ENCODE data around the gene ETV5. TPM values are rescaled to one million over a fixed set of nuclear protein-coding genes. Genes with fewer than 3 reads are reported as not detected.

The ETV5 gene
- total RNA-seq, 1 donor from 2014 or later, result 1.9 TPM

- intact Hi-C loops (cut with micrococcal nuclease), result no loop called here
These were observed 15.7 kb upstream of the ETV5 start for GRCh38 chr3:186124592-186124991.

- intact Hi-C loops (cut with micrococcal nuclease), result no loop called here
These were observed 14.1 kb upstream of the ETV5 start for GRCh38 chr3:186123012-186123411.

- intact Hi-C loops (cut with micrococcal nuclease), result no loop called here
These were observed 13.1 kb upstream of the ETV5 start for GRCh38 chr3:186121968-186122367.

DNA sequence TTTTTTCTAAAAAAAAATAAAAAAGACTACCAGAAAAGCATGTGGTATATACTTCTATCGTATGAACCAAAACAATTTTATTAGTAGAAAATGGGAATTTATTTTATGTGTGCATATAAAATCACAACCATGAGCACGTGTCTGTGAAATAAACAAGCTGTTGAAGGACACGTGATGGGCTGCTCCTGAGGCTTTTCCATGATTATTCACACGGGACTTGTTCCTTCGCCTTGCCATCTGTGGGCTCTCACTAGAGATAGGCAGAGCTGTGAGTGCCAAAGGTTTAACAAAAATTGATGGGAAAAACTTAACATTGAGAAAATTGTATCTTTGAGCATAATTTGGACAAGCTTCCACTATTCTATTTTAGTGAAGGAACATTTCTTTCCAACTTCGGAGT, 12.4 kb upstream of the ETV5 start:
- intact Hi-C loops (cut with micrococcal nuclease), result no loop called here

- intact Hi-C loops (cut with micrococcal nuclease), result no loop called here
These were observed 10.6 kb upstream of the ETV5 start for GRCh38 chr3:186119499-186119898.

DNA sequence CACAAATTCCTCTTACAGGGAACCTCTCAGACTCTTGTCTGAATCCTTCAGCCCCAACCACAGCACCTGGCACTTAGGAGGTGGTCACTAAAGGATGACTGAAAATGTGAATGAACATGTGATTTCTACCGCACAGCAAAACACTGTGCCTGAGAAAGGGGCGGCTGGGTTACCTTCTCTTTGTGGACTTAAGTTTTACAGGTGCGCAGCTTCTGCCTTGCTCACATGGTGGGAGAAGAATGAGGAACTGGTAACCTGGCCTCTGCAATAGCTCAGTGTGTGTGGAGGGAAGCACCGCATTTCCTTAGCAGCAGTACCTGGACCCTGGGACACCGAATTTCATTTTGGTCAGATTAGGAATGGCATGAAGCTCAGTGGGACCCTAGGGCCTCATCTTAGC, 9.8 kb upstream of the ETV5 start:
- intact Hi-C loops (cut with micrococcal nuclease), result no loop called here

- intact Hi-C loops (cut with micrococcal nuclease), result no loop called here
These were observed 8.7 kb upstream of the ETV5 start for GRCh38 chr3:186117521-186118134.

DNA sequence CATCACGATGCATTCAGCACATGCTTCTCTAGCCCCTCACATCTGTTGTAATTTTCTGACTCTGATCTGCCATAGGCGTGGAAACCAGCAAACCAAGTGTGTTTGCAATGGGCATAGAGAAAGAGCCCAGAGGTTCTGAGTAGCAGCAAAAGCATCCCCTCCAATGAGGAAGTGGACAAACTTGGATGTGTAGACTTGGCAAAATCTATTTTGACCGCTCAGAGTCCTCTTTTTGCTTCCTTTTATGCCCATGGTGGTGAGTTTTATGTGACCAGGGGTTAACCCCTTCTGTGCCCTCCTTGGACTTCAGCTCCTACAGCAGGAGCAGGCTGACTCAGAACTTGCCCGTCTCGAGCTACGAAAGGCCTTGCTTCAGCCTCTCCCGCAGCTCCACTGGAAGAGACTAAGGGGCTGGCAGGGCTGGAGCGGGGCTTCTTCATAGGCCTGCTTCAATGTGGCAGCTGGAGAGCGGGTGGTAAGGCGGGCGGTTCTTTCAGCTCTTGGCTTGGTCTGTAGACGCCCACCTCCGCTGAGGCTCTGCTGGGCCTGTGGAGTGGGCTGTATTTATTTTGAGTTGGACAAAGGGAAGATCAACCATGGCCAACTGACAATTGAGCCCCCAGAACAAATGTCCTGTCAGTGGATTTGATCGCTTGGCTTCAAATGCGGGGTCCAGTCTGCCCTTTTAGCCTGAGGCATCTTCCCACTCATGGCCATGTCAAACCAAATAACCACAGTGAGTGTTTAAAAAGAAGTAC, 6.5 kb upstream of the ETV5 start:
- intact Hi-C loops (cut with micrococcal nuclease), result no loop called here

GRCh38 chr3:186110975-186111974, 2.4 kb upstream of the ETV5 start:
- intact Hi-C loops (cut with micrococcal nuclease), result no loop called here

DNA sequence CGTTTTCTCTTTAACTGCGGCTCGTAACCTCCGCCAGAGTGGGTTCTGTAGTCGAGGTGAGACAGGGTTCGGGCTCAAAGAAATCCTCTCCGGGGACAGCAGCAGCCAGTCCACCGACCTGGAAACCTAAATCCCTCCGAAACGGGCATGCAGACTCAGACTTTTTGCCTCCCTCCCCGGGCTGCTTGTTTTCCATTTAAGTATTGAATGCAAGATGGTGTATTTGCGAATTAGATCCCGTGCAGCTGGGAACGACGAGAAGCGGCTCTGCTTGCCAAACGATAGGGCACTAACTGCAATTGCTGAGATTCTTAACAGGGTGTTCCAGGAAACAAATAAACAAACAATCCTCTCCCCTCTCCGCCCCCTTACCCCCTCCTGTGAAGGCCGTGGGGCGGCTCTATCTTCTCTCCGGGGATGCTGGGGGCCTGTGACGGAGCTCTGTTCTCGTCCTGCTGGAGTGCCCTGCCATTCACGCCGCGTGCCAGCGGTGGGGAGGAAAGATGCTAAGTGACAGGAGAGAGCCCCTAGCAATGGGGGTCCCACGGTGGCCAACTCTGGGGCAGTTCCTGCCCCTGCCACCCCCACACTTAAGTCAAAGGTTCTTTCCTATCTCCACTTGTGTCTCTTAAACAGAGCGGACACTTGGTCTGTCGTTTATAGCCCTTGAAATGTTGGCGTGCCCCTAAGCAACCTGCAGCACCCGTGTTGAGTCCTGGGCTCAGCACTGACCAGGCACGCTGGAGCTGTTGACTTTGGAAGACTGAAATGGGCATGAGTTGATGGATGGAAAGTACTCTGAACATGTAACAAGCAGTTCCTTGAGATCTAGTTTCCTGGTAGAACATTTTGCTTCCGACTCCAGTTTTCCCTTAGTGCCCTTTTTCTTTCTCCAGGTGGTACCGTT, 1.3 kb upstream of the ETV5 start:
- intact Hi-C loops (cut with micrococcal nuclease), result loop anchor here (1.0 to 5.0 kb wide), 17 partner anchors 41 to 1298 kb away; partner anchors contain the start of genes DNAJB11, EIF4A2, RFC4 and RPL39L

DNA sequence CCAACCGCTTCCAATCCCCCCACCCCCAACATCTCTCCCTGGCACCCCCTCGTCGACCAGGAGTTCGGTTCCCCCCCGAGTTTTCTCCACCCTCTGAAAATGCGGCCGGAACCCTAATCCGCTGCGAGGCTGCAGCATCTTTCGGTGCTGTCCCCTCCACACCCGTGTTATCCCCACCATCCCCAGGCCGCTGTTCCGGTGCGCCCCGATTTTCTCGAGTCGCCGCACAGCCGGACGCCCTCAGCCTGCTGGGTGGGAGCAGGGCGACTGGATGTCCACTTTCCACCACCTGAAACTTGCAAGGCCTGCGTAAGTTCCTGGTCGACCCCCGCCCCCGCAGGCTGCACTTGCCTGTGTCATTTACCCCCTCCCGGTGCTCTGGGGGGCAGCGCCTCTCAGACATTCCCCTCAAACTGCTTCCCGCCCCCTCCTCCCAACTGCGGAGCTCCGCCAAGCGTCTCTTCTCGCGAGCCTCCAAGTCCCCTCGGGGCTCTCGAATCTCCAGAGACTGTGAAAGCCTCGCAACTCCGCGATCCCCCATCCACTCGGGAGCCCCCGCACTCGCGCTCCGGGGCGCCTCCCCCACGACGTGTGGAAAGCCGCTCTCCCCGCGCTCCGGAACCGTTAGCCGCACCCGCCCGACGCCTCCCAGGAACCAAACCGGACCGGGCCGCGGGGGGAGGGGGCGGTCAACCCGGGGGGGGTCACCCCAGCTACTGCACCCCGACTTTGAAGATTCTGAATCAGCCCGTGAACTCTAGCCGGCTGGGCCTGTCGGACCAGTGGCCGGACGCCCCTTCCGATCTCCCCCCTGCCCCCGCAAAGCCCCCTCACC, 566 bp downstream of the ETV5 start:
- intact Hi-C loops (cut with micrococcal nuclease), result loop anchor here (2.0 to 5.0 kb wide), 4 partner anchors 432 to 1296 kb away; partner anchors contain the start of genes SENP2 and VPS8

DNA sequence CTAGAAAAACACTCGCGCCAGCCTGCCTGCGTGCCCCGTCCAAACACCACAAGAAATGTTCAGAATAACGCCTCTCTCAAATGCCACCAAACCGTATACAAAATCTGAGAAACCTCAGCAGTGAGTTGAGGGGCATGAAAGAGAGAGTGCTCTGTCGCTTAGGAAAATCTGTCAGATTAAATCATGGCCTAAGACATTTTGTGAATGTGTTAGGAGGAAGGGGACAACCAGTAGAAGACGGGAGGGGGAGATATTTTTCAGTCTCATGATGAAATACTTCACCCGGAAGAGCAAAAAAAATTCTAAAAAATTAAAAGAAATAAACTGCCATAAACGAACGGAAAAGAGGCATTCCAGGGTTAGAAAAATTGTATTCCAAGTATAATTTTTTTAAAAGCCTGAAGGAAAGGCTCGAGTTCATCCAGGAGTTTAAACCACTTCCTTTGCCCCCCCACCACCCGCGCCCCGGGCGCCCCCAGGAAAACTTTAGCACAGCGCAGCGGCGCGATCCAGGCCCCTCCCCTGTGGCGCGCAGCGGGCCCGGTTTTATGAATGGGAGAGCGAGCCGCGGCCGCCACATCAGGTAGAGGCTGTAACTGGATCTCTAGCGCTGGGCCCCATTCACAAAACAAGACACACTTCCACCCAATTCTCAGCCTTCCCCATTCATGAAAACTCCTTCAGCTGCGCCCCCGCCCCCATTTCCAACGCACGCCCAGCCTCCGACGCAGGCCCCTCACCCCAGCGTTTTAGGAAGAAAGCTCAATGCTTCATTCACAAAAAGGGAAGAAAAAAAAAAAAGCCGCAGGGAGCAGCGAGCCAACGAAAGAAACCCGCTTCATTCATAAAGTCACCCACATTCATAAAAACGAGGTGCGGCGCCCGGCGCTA, 1.4 kb downstream of the ETV5 start:
- intact Hi-C loops (cut with micrococcal nuclease), result loop anchor here (2.0 to 5.0 kb wide), 4 partner anchors 433 to 1295 kb away; partner anchors contain the start of genes SENP2 and VPS8

DNA sequence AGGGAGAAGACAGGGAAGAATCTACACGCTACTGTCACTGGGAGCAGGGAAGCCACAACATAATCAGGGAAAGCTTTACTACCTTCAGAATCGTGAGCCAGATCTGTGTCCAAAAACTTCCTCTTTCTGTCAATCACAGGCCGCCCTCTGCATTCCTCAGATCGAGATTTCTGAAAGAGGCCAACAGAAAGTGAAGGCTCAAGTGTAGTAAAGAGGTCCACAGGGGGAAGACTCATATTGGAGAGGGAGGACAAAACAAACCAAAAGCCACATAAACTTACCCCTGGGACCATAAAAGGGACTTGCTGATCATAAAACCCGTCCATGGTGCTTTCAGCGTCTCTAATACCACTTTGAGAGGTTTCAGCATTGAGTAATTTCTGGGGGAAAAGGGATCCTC, 3.3 kb downstream of the ETV5 start:
- intact Hi-C loops (cut with micrococcal nuclease), result loop anchor here (5.0 kb wide), 3 partner anchors 518 to 1293 kb away; partner anchors contain the start of genes SENP2 and VPS8

GRCh38 chr3:186102687-186103086, 6.2 kb downstream of the ETV5 start:
- intact Hi-C loops (cut with micrococcal nuclease), result no loop called here

DNA sequence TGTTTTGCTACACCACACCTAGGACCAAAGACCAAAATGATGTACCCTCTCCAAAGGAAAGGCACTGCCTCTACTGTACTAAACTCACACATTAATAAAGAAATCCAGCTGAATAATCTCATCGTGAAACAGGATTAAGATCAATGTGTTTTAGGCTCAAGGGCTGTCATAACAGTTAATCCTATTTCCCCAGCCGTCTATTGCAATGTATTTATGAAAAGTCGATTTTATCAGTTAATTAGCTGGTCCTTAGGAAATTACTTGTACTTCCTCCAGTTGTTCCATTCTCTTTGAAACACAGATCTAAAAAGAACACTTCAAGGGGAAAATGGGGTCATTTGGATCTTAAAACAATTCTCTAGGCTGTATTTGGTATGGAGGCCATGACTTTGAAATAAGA, 8.5 kb downstream of the ETV5 start:
- intact Hi-C loops (cut with micrococcal nuclease), result no loop called here

DNA sequence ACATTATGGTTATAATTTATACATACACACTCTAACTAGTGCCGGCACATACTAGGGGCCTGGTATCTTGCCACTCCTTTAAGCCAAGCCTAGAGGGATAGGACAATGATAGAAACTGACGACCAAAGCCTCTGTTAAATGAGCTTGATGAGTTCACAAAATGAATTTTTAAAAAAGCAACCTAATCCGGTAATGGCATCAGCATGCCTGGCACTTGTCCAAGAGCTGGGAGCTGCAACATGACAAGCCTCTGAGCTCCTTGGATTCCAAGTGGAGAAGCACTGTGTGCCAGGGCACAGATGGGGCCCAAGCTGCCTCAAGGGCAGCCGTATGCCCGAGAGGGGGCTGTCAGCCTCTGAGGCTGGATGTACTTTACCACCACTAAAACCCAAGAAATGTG, 9.7 kb downstream of the ETV5 start:
- intact Hi-C loops (cut with micrococcal nuclease), result no loop called here

- intact Hi-C loops (cut with micrococcal nuclease), result no loop called here
These were observed 10.1 kb downstream of the ETV5 start for GRCh38 chr3:186098740-186099139.

GRCh38 chr3:186097663-186098451, 11.0 kb downstream of the ETV5 start:
- intact Hi-C loops (cut with micrococcal nuclease), result no loop called here
